HCT116 (cell line): ENCODE results near the gene DDX1. TPM values are rescaled to one million over a fixed set of nuclear protein-coding genes. Genes with fewer than 3 reads are reported as not detected.
"Not testable (repeated sequence)": the region's sequence is repeated elsewhere in the genome, so short reads cannot be mapped to it uniquely, and the experiment has no call there.

Source experiments
- ATAC-seq: fragments of 200-7000 bp; cut with Tn5 transposase; 2 replicates; pipeline ENCODE4 v1.9.1; 2020; ENCODE audit warnings: mild to moderate bottlenecking, moderate library complexity
- BruUV-seq: library from RNA; stranded (reverse); fragments of 400-500 nt; replicated peaks from 2 replicates; lab custom pipeline; 2021; lab: Mats Ljungman, UMichigan
- CTCF ChIA-PET: fragments of 300-600 bp; sonication (Branson Sonifier 250); formaldehyde crosslinking; loops from one replicate; lab custom pipeline; 2021; ENCODE audit warnings: antibody characterized with exemption; lab: Charles Lee
- POLR2A ChIA-PET: fragments of 300-600, 350-600 bp; sonication (Branson Sonifier 250); formaldehyde crosslinking; loops from one replicate; lab custom pipeline; 2021; ENCODE audit warnings: antibody characterized with exemption; lab: Charles Lee
- RAD21 ChIA-PET, 2 experiments: fragments of 300-600 bp; sonication (Branson Sonifier 250); formaldehyde crosslinking; loops; one replicate each; lab custom pipeline; 2023; ENCODE audit warnings: low total read pairs in 2 of 2; ENCODE audit not compliant: uncharacterized antibody in 2 of 2, unreplicated experiment in 2 of 2, low non-redundant PET in 1 of 2; lab: Charles Lee
- DNase-seq: peaks from one replicate; pipeline ENCODE4 v3.0.0-alpha.2; 2010; ENCODE audit warnings: low read depth, low spot score
- H2AFZ ChIP-seq: fragments of 200-600 bp; shearing (Covaris generic), sonication (generic); 2 replicates; pipeline ENCODE4 v1.6.1; 2017; ENCODE audit warnings: low read depth, mixed run types, mixed read lengths, antibody characterized with exemption, low read length; ENCODE audit not compliant: poor library complexity, severe bottlenecking
- H3K27ac ChIP-seq: 2 replicates; pipeline ENCODE4 v1.5.1; 2012; ENCODE audit warnings: low read depth, low read length
- H3K27me3 ChIP-seq: fragments of 200-600 bp; sonication (generic); 2 replicates; pipeline ENCODE4 v1.6.1; 2016; ENCODE audit warnings: mixed run types, low read length, mixed read lengths; ENCODE audit not compliant: insufficient read depth
- H3K36me3 ChIP-seq, 2 experiments: fragments of 200-500 bp in 1 of 2; fragments of 200-600 bp in 1 of 2; sonication (Bioruptor generic) in 1 of 2; sonication (generic) in 1 of 2; 2 replicates each; pipeline versions ENCODE4 v1.5.1 to v1.6.1; 2014 to 2016; ENCODE audit warnings: low read length in 2 of 2, inconsistent platforms in 1 of 2, mixed read lengths in 1 of 2, mixed run types in 1 of 2; ENCODE audit not compliant: insufficient read depth in 2 of 2, control insufficient read depth in 1 of 2
- H3K4me1 ChIP-seq, 2 experiments: fragments of 200-600 bp in 1 of 2; sonication (generic) in 1 of 2; 2 replicates each; pipeline versions ENCODE4 v1.5.1 to v1.6.1; 2012 to 2017; ENCODE audit warnings: low read length in 2 of 2, inconsistent platforms in 1 of 2, mild to moderate bottlenecking in 1 of 2, mixed read lengths in 1 of 2, mixed run types in 1 of 2, moderate library complexity in 1 of 2; ENCODE audit not compliant: insufficient read depth in 2 of 2, control insufficient read depth in 1 of 2
- H3K4me2 ChIP-seq: fragments of 200-600 bp; sonication (generic); 2 replicates; pipeline ENCODE4 v1.6.1; 2017; ENCODE audit warnings: mixed run types, low read length, mixed read lengths
- H3K4me3 ChIP-seq, 2 experiments: fragments of 200-600 bp in 1 of 2; sonication (generic) in 1 of 2; replicated peaks in 1 of 2; 2 replicates each; pipeline ENCODE4 v1.5.1; 2011 to 2016; ENCODE audit warnings: low read length in 2 of 2, control low read depth in 1 of 2, low read depth in 1 of 2, mild to moderate bottlenecking in 1 of 2, mixed read lengths in 1 of 2, mixed run types in 1 of 2
- H3K79me2 ChIP-seq: fragments of 200-600 bp; sonication (generic); 2 replicates; pipeline ENCODE4 v1.6.1; 2017; ENCODE audit warnings: mild to moderate bottlenecking, mixed run types, low read length, moderate library complexity, mixed read lengths; ENCODE audit not compliant: insufficient read depth
- H3K9ac ChIP-seq: fragments of 200-600 bp; sonication (generic); 2 replicates; pipeline ENCODE4 v1.6.1; 2016; ENCODE audit warnings: low read length, mixed read lengths
- H3K9me2 ChIP-seq: fragments of 200-600 bp; sonication (generic), shearing (Covaris generic); 2 replicates; pipeline ENCODE4 v1.6.1; 2017; ENCODE audit warnings: mixed run types, mild to moderate bottlenecking, moderate library complexity; ENCODE audit not compliant: insufficient read depth
- H3K9me3 ChIP-seq, 2 experiments: fragments of 200-500 bp in 1 of 2; fragments of 200-600 bp in 1 of 2; sonication (Bioruptor generic) in 1 of 2; sonication (generic) in 1 of 2; 2 replicates each; pipeline ENCODE4 v1.6.1; 2014 to 2017; ENCODE audit warnings: low read length in 2 of 2, mixed read lengths in 2 of 2, inconsistent platforms in 1 of 2, low read depth in 1 of 2, mild to moderate bottlenecking in 1 of 2, mixed run types in 1 of 2, moderate library complexity in 1 of 2; ENCODE audit not compliant: control insufficient read depth in 1 of 2, insufficient read depth in 1 of 2
- H4K20me1 ChIP-seq: fragments of 200-600 bp; sonication (generic), shearing (Covaris generic); 2 replicates; pipeline ENCODE4 v1.6.1; 2017; ENCODE audit warnings: mixed run types, mild to moderate bottlenecking, moderate library complexity; ENCODE audit not compliant: insufficient read depth
- ATF3 ChIP-seq: IDR thresholded peaks from 2 replicates; pipeline ENCODE4 v1.6.1; 2012
- CBX3 ChIP-seq: IDR thresholded peaks from 2 replicates; pipeline ENCODE4 v1.6.1; 2012; ENCODE audit warnings: low read depth
- CEBPB ChIP-seq: IDR thresholded peaks from 2 replicates; pipeline ENCODE4 v1.6.1; 2012; ENCODE audit warnings: low read depth
- CTCF ChIP-seq, 3 experiments: fragments of 200-600 bp in 1 of 3; sonication (generic) in 1 of 3; IDR thresholded peaks in 2 of 3; conservative IDR thresholded peaks in 1 of 3; 2 replicates each; pipeline ENCODE4 v1.5.1; 2012 to 2017; ENCODE audit warnings: low read depth in 2 of 3, low read length in 2 of 3, antibody characterized with exemption in 1 of 3, borderline replicate concordance in 1 of 3, control low read depth in 1 of 3, mild to moderate bottlenecking in 1 of 3, mixed read lengths in 1 of 3, mixed run types in 1 of 3, moderate library complexity in 1 of 3; ENCODE audit not compliant: insufficient read depth in 1 of 3
- EGR1 ChIP-seq: IDR thresholded peaks from 2 replicates; pipeline ENCODE4 v1.6.1; 2012; ENCODE audit warnings: low read depth
- EZH2 ChIP-seq: fragments of 200-600 bp; sonication (generic); IDR thresholded peaks from 2 replicates; pipeline ENCODE4 v1.6.1; 2017; ENCODE audit warnings: antibody characterized with exemption, mixed run types
- EZH2phosphoT487 ChIP-seq: fragments of 200-600 bp; IDR thresholded peaks from 2 replicates; pipeline ENCODE4 v1.6.1; 2018; ENCODE audit warnings: antibody characterized with exemption, borderline replicate concordance
- FOSL1 ChIP-seq: IDR thresholded peaks from 2 replicates; pipeline ENCODE4 v1.6.1; 2012; ENCODE audit warnings: low read depth
- JUND ChIP-seq: IDR thresholded peaks from 2 replicates; pipeline ENCODE4 v1.6.1; 2012
- MAX ChIP-seq: IDR thresholded peaks from 2 replicates; pipeline ENCODE4 v1.6.1; 2012
- RAD21 ChIP-seq: IDR thresholded peaks from 2 replicates; pipeline ENCODE4 v1.6.1; 2012; ENCODE audit warnings: low read depth, mild to moderate bottlenecking
- REST ChIP-seq: IDR thresholded peaks from 2 replicates; pipeline ENCODE4 v1.6.1; 2012; ENCODE audit warnings: low read depth
- SIN3A ChIP-seq: IDR thresholded peaks from 2 replicates; pipeline ENCODE4 v1.6.1; 2012; ENCODE audit warnings: low read depth
- SP1 ChIP-seq: IDR thresholded peaks from 2 replicates; pipeline ENCODE4 v1.6.1; 2012; ENCODE audit warnings: low read depth
- SRF ChIP-seq: IDR thresholded peaks from 2 replicates; pipeline ENCODE4 v1.6.1; 2012; ENCODE audit warnings: low read depth
- TCF7L2 ChIP-seq: IDR thresholded peaks from 2 replicates; pipeline ENCODE4 v1.7.0; 2011; ENCODE audit warnings: borderline replicate concordance, inconsistent platforms; ENCODE audit not compliant: insufficient read depth, insufficient read length; ENCODE audit errors: extremely low read depth
- ZFX ChIP-seq: fragments of 450-650 bp; IDR thresholded peaks from 2 replicates; pipeline ENCODE4 v1.6.1; 2017
- ZNF274 ChIP-seq: fragments of 200-500 bp; sonication (Bioruptor generic); IDR thresholded peaks from 2 replicates; pipeline ENCODE4 v1.6.1; 2014; ENCODE audit warnings: mild to moderate bottlenecking, low read depth, low read length, inconsistent platforms
- intact Hi-C: fragments of 100-400 bp; cut with micrococcal nuclease; formaldehyde crosslinking; loops from 2 replicates; pipeline ENCODE4 v1.10.0; 2022
- total RNA-seq: library from RNA; stranded (reverse); gene quantifications from one replicate; pipeline ENCODE4 v1.2.1, GENCODE V29; 2021; ENCODE audit not compliant: unreplicated experiment

The DDX1 gene
- total RNA-seq, 1 experiment from 2014 or later = 117 TPM

GRCh38 chr2:15610430-15610952 is 18.8 kb downstream of the DDX1 start:
- ATAC-seq (no peak), DNase-seq (no peak)
- H3K9ac ChIP-seq = no peak overlapping the region
- no TSS peak for BruUV-seq
- H3K27ac ChIP-seq = no peak overlapping the region
- H3K4me1 ChIP-seq = no peaks in the 10 kb centered on the region
- POLR2A ChIA-PET = no interaction called here
- intact Hi-C loops = no loop called here
- H2AFZ ChIP-seq = no peak overlapping the region
- H3K9me3 ChIP-seq = no peaks in the 10 kb centered on the region
- H3K36me3 ChIP-seq = peaks cover 30 to 35% of the 10 kb centered on the region in 2 experiments
- H3K4me2 ChIP-seq = no peak overlapping the region
- TF ChIP-seq SIN3A (no peak), TCF7L2 (no peak), EZH2 (no peak), JUND (no peak), ATF3 (no peak), EZH2phosphoT487 (no peak), MAX (no peak), REST (no peak), RAD21 (no peak), ZNF274 (no peak), SP1 (no peak), CBX3 (no peak), CEBPB (no peak), FOSL1 (no peak), SRF (no peak), CTCF (IDR thresholded peaks at IDR 0.05 in 2 of 3, conservative IDR thresholded peaks at IDR 0.05 in 1 of 3; ENCODE audit: borderline replicate concordance in 1 of 3, insufficient read depth in 1 of 3, low read depth in 2 of 3, low read length in 2 of 3) (no peak), EGR1 (no peak), ZFX (no peak)
- TF ChIP-seq, all 23 proteins: peak for 0
- Histone ChIP-seq H3K27me3 (no peaks in the 10 kb centered on the region), H3K79me2 (no peaks in the 10 kb centered on the region), H3K9me2 (no peaks in the 10 kb centered on the region), H4K20me1 (no peaks in the 10 kb centered on the region), H3K4me3 (no peak overlapping the region)
- ChIA-PET CTCF (no interaction called here), RAD21 (no interaction called here)

- H3K36me3 ChIP-seq = peaks cover 21 to 23% of the 10 kb centered on the region in 2 experiments
- H3K27ac ChIP-seq, H3K9ac ChIP-seq, H3K9me3 ChIP-seq, H4K20me1 ChIP-seq, H2AFZ ChIP-seq, ATAC-seq, H3K4me1 ChIP-seq, CTCF ChIA-PET, H3K79me2 ChIP-seq, DNase-seq, H3K4me3 ChIP-seq, H3K4me2 ChIP-seq, H3K27me3 ChIP-seq, H3K9me2 ChIP-seq, RAD21 ChIA-PET, intact Hi-C loops, BruUV-seq, POLR2A ChIA-PET: not testable (repeated sequence)
These were observed 20.4 kb downstream of the DDX1 start for GRCh38 chr2:15612101-15612500.
